IPS-18a (cell line): ENCODE data around the gene PRIMPOL.

Experiments used
- H3K27ac ChIP-seq: one replicate; pipeline ENCODE4 v1.5.1; 2013; ENCODE audit warnings: low read length
- H3K27me3 ChIP-seq: one replicate; pipeline ENCODE4 v1.6.1; 2013; ENCODE audit warnings: mild to moderate bottlenecking, low read length; ENCODE audit not compliant: control insufficient read depth, insufficient read depth
- H3K36me3 ChIP-seq: one replicate; pipeline ENCODE4 v1.6.1; 2013; ENCODE audit warnings: low read depth, low read length; ENCODE audit not compliant: control insufficient read depth
- H3K4me1 ChIP-seq: one replicate; pipeline ENCODE4 v1.6.1; 2013; ENCODE audit warnings: low read depth, low read length; ENCODE audit not compliant: control insufficient read depth
- H3K4me3 ChIP-seq: one replicate; pipeline ENCODE4 v1.5.1; 2013; ENCODE audit warnings: low read length
- H3K9ac ChIP-seq: one replicate; pipeline ENCODE4 v1.6.1; 2013; ENCODE audit warnings: mild to moderate bottlenecking, low read length, moderate library complexity
- H3K9me3 ChIP-seq: one replicate; pipeline ENCODE4 v1.6.1; 2013; ENCODE audit warnings: low read depth, low read length; ENCODE audit not compliant: control insufficient read depth

The PRIMPOL gene

GRCh38 chr4:184694412-184694956 is 44.9 kb downstream of the PRIMPOL start:
- H3K36me3 ChIP-seq = peaks cover 54% of the 10 kb centered on the region

GRCh38 chr4:184695178-184695896 is 45.8 kb downstream of the PRIMPOL start:
- H3K9me3 ChIP-seq = no peaks in the 10 kb centered on the region
- H3K27me3 ChIP-seq = no peaks in the 10 kb centered on the region
- H3K4me1 ChIP-seq = no peaks in the 10 kb centered on the region
- H3K27ac ChIP-seq = no peak overlapping the region
- H3K36me3 ChIP-seq = peaks cover 59% of the 10 kb centered on the region
- H3K4me3 ChIP-seq = no peak overlapping the region
- H3K9ac ChIP-seq = no peak overlapping the region

More at GRCh38 chr4:184694412-184694956, 44.9 kb downstream of the PRIMPOL start:
- no peaks in the 10 kb centered on the region for H3K27me3 ChIP-seq
- no peak overlapping the region for H3K9ac ChIP-seq
- no peak overlapping the region for H3K4me3 ChIP-seq
- H3K27ac ChIP-seq = no peak overlapping the region
- H3K4me1 ChIP-seq = no peaks in the 10 kb centered on the region
- no peaks in the 10 kb centered on the region for H3K9me3 ChIP-seq

GRCh38 chr4:184697956-184698355 is 48.4 kb downstream of the PRIMPOL start:
- H3K27ac ChIP-seq = no peak overlapping the region
- H3K9ac ChIP-seq = no peak overlapping the region
- H3K27me3 ChIP-seq = no peaks in the 10 kb centered on the region
- H3K36me3 ChIP-seq = peaks cover 75% of the 10 kb centered on the region
- H3K4me1 ChIP-seq = no peaks in the 10 kb centered on the region
- H3K9me3 ChIP-seq = no peaks in the 10 kb centered on the region
- no peak overlapping the region for H3K4me3 ChIP-seq

DNA sequence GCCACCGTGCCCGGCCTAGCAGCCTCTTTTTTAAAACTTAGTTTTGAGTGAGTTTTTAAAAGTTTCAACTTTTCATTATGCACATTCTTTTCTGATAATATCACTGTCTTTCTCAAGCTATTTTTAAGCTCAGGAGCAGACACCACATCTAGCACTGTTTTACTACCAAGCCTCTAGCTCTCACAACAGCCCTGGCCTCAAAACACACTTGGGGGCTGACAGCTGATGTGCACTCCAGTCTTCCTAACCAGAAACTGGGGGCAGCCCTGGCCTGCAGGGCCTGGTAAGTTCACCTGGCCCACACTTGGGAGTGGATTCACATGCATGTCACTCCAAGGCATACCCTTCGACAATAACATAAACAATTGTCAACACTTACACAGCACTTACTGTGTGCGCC is 50.4 kb downstream of the PRIMPOL start:
- Histone ChIP-seq H3K9ac (no peak overlapping the region), H3K27ac (no peak overlapping the region), H3K36me3 (peaks cover 77% of the 10 kb centered on the region), H3K27me3 (no peaks in the 10 kb centered on the region), H3K4me1 (no peaks in the 10 kb centered on the region), H3K4me3 (no peak overlapping the region), H3K9me3 (no peaks in the 10 kb centered on the region)

DNA sequence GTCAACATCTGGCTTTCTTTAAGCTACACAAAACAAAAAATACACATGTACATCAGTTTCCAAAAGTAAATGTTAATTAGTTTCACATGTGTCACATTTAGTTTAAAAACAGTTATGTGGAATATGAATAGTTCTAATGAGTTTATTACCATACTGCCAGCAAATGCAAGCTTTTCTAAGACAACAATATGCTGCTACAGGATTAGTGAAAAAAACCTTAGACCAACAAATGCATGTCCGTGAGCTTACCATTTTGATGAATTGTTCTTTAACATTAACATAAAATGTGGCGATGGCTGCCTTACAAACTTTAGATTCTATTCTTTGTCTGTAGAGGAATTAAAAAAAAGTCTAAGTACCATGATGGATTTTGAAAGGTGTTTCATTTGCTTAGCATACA is 52.6 kb downstream of the PRIMPOL start:
- Histone ChIP-seq H3K9ac (no peak overlapping the region), H3K4me3 (no peak overlapping the region), H3K9me3 (no peaks in the 10 kb centered on the region), H3K4me1 (no peaks in the 10 kb centered on the region), H3K27ac (no peak overlapping the region), H3K27me3 (no peaks in the 10 kb centered on the region), H3K36me3 (peaks cover 80% of the 10 kb centered on the region)

DNA sequence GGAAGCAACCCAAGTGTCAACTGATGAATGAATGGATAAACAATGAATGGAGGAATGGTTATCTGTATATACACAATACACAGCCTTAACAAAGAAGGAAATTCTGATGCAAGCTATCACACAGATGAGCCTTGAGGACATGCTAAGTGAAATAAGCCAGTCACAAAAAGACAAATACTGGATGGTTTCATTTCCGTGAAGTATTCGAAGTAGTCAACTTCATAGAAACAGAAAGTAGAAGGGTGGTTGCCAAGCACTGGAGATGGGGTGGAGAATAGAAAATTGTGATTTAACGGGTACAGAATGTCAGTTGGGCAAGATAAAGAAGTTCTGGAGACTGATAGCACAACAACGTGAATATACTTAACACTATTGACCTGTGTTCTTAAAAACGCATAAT is 56.2 kb downstream of the PRIMPOL start:
- Histone ChIP-seq H3K9me3 (no peaks in the 10 kb centered on the region), H3K4me1 (no peaks in the 10 kb centered on the region), H3K27me3 (no peaks in the 10 kb centered on the region), H3K9ac (no peak overlapping the region), H3K4me3 (no peak overlapping the region), H3K36me3 (peaks cover 91% of the 10 kb centered on the region), H3K27ac (no peak overlapping the region)

- no peaks in the 10 kb centered on the region for H3K9me3 ChIP-seq
- H3K27me3 ChIP-seq = no peaks in the 10 kb centered on the region
- H3K9ac ChIP-seq = no peak overlapping the region
- H3K4me1 ChIP-seq = no peaks in the 10 kb centered on the region
- no peak overlapping the region for H3K4me3 ChIP-seq
- H3K27ac ChIP-seq = no peak overlapping the region
- H3K36me3 ChIP-seq = peaks cover 91% of the 10 kb centered on the region
Observed at GRCh38 chr4:184706453-184706852, 56.9 kb downstream of the PRIMPOL start.

DNA sequence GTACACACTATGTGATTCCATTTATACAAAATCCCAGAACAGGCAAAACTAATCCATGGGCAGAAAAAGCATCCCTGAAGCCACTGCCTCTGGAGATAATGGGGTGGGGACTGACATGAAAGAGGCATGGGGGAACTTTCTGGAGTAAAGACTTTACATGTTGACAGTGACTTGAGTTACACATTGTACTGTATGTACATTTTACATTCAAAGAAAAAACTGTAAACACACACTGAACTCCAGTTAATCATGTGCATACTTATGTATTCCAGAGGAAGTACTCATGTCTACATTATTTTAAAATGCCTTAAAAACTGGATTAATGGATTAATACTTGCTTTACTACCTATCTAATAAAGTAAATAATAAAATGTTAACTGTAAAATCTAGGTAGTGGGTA is 62.8 kb downstream of the PRIMPOL start:
- Histone ChIP-seq H3K9me3 (no peaks in the 10 kb centered on the region), H3K4me3 (no peak overlapping the region), H3K36me3 (peaks cover 86% of the 10 kb centered on the region), H3K4me1 (no peaks in the 10 kb centered on the region), H3K27me3 (no peaks in the 10 kb centered on the region), H3K27ac (no peak overlapping the region), H3K9ac (no peak overlapping the region)

- H3K9me3 ChIP-seq = no peaks in the 10 kb centered on the region
- peaks cover 90% of the 10 kb centered on the region for H3K36me3 ChIP-seq
- H3K4me1 ChIP-seq = no peaks in the 10 kb centered on the region
- H3K9ac ChIP-seq = no peak overlapping the region
- no peak overlapping the region for H3K27ac ChIP-seq
- no peaks in the 10 kb centered on the region for H3K27me3 ChIP-seq
- no peak overlapping the region for H3K4me3 ChIP-seq
Observed at GRCh38 chr4:184713887-184714286, 64.3 kb downstream of the PRIMPOL start.

- H3K4me1 ChIP-seq = no peaks in the 10 kb centered on the region
- no peaks in the 10 kb centered on the region for H3K9me3 ChIP-seq
- no peak overlapping the region for H3K27ac ChIP-seq
- H3K36me3 ChIP-seq = peaks cover 91% of the 10 kb centered on the region
- H3K27me3 ChIP-seq = no peaks in the 10 kb centered on the region
- H3K4me3 ChIP-seq = no peak overlapping the region
- H3K9ac ChIP-seq = no peak overlapping the region
Observed at GRCh38 chr4:184715526-184715925, 66.0 kb downstream of the PRIMPOL start.

- Histone ChIP-seq H3K27me3 (no peaks in the 10 kb centered on the region), H3K9ac (no peak overlapping the region), H3K9me3 (no peaks in the 10 kb centered on the region), H3K4me3 (no peak overlapping the region), H3K36me3 (peaks cover 91% of the 10 kb centered on the region), H3K4me1 (no peaks in the 10 kb centered on the region), H3K27ac (no peak overlapping the region)
Observed at GRCh38 chr4:184719407-184719806, 69.9 kb downstream of the PRIMPOL start.

GRCh38 chr4:184721254-184721653 is 71.7 kb downstream of the PRIMPOL start:
- Histone ChIP-seq H3K9ac (no peak overlapping the region), H3K36me3 (peaks cover 92% of the 10 kb centered on the region), H3K27ac (no peak overlapping the region), H3K9me3 (no peaks in the 10 kb centered on the region), H3K27me3 (no peaks in the 10 kb centered on the region), H3K4me3 (no peak overlapping the region), H3K4me1 (no peaks in the 10 kb centered on the region)
